Endothelial cell (in vitro differentiated cells): ENCODE results near the gene NOMO2. TPM values are rescaled to one million over a fixed set of nuclear protein-coding genes. Genes with fewer than 3 reads are reported as not detected.
"Not testable (repeated sequence)": the region's sequence is repeated elsewhere in the genome, so short reads cannot be mapped to it uniquely, and the experiment has no call there.

Experiments used
- DNase-seq: peaks from one replicate; pipeline ENCODE4 v3.0.0; 2021; ENCODE audit warnings: low spot score
- H3K27ac Mint-ChIP-seq: one replicate; pipeline ENCODE4 v1.8.0; 2021; ENCODE audit warnings: mixed read lengths, inconsistent platforms; ENCODE audit not compliant: unreplicated experiment
- H3K27me3 Mint-ChIP-seq: one replicate; pipeline ENCODE4 v1.8.0; 2021; ENCODE audit warnings: mild to moderate bottlenecking, moderate library complexity, mixed read lengths, inconsistent platforms; ENCODE audit not compliant: unreplicated experiment
- H3K36me3 Mint-ChIP-seq: one replicate; pipeline ENCODE4 v1.8.0; 2021; ENCODE audit warnings: mild to moderate bottlenecking, low read depth, mixed read lengths, inconsistent platforms; ENCODE audit not compliant: unreplicated experiment
- H3K4me1 Mint-ChIP-seq: one replicate; pipeline ENCODE4 v1.8.0; 2021; ENCODE audit warnings: mild to moderate bottlenecking, mixed read lengths, inconsistent platforms; ENCODE audit not compliant: unreplicated experiment
- H3K4me3 Mint-ChIP-seq: one replicate; pipeline ENCODE4 v1.8.0; 2021; ENCODE audit warnings: mild to moderate bottlenecking, mixed read lengths, inconsistent platforms; ENCODE audit not compliant: unreplicated experiment
- H3K9me3 Mint-ChIP-seq: one replicate; pipeline ENCODE4 v1.8.0; 2021; ENCODE audit warnings: mixed read lengths, inconsistent platforms; ENCODE audit not compliant: unreplicated experiment
- total RNA-seq: library from RNA; stranded (reverse); fragmentation: NEBNext Ultra II Directional; extraction: Animal tissue kit (Norgen Biotek cat#: 25700); gene quantifications from one replicate; pipeline ENCODE4 v1.2.1, GENCODE V29; 2021; ENCODE audit not compliant: unreplicated experiment

The NOMO2 gene
- total RNA-seq, 1 donor from 2014 or later = 109 TPM

DNA sequence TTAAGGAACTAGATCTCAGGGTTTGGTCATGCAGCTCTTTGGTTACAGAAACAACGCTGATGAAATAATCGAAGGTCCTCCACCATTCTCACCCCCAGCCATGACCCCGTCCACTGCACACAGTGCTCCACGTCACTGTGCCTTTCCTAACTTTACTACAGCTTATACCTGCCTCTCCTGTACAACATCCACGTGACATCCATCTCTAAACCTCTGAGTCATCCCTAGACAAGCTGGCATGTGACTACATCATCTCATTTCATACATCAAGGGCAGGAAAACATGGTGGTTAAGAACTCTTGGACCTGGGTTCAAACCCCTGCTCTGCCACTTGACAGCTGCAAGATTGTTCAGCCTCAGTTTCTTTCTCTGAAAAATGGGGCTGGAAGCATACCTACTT, 64.9 kb downstream of the NOMO2 start:
- not testable (repeated sequence) for H3K27ac Mint-ChIP-seq, DNase-seq, H3K4me3 Mint-ChIP-seq, H3K9me3 Mint-ChIP-seq, H3K36me3 Mint-ChIP-seq, H3K4me1 Mint-ChIP-seq, H3K27me3 Mint-ChIP-seq

DNA sequence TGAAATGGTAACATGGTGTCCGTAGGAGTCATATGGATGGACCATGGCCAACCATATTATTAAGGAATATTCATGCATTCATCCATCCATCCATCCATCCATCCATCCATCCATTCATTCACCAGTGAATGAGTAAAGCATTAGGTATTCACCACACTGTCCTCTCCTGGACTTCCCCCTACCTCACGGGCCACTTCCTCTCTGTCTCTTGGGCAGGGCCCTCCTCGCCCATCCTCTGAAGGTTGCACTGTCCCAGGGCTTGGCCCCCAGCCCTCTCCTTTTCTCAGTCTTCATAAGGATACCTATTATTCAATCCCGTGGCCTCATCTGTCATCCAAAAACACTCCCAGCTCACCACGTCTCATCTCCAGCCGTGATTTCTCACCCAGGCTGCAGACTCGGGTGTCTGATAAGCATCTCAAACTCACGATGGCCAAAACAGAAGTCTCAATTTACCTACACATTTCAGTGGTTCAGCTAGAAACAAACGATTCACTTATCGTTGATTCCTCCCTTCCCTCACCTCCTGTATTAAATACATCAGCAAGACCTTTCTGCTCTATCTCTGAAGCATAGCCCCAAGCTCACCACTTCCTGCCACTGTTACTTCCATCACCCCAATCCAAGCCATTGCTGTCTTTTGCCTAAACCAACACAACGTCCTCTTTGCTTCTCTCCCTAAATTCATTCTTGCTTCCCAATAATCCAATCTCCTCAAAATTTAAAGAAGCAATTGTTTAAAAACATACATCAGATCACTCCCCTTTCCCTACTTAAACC, 69.6 kb downstream of the NOMO2 start:
- H3K9me3 Mint-ChIP-seq, H3K27me3 Mint-ChIP-seq, DNase-seq, H3K4me1 Mint-ChIP-seq, H3K4me3 Mint-ChIP-seq, H3K36me3 Mint-ChIP-seq, H3K27ac Mint-ChIP-seq: not testable (repeated sequence)

DNA sequence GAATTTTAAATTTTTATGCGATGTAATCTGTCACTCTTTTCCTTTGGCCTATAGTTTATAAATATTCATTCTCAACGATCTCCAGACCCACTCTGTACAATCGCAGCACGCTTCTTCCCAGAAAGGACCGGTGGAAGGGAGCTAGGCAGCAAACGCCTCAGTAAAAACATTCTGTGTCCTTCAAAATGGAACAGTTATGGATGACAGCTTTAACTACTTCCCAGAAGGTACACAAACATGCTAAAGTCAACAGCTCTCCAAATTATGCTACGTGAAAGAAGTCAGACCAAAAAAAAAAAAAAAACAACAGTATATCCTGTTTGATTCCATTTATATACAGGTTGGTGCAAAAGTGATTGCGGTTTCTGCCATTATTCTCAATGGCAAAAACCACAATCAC, 125.9 kb downstream of the NOMO2 start:
- H3K4me1 Mint-ChIP-seq, DNase-seq, H3K27ac Mint-ChIP-seq, H3K36me3 Mint-ChIP-seq, H3K9me3 Mint-ChIP-seq, H3K27me3 Mint-ChIP-seq, H3K4me3 Mint-ChIP-seq: not testable (repeated sequence)

DNA sequence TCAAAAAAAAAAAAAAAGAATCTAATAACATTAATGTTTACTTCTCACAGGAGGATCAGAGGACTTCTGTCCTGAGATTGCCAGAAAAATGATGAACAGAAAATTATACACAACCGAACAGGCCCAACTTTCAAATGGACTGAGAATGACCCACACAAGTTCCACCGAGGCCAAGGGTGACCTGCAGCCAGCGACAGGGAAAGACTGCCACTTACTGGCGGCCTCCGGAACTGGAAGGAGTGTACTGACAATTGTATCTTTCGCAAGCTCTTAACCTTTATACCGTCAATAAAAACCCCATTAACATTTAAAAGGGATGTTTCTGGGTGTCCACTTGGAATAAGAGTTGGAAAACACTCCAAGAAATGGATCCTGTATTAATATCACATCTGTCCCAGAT, 146.1 kb downstream of the NOMO2 start:
- H3K9me3 Mint-ChIP-seq, DNase-seq, H3K27me3 Mint-ChIP-seq, H3K4me3 Mint-ChIP-seq, H3K36me3 Mint-ChIP-seq, H3K4me1 Mint-ChIP-seq, H3K27ac Mint-ChIP-seq: not testable (repeated sequence)

DNA sequence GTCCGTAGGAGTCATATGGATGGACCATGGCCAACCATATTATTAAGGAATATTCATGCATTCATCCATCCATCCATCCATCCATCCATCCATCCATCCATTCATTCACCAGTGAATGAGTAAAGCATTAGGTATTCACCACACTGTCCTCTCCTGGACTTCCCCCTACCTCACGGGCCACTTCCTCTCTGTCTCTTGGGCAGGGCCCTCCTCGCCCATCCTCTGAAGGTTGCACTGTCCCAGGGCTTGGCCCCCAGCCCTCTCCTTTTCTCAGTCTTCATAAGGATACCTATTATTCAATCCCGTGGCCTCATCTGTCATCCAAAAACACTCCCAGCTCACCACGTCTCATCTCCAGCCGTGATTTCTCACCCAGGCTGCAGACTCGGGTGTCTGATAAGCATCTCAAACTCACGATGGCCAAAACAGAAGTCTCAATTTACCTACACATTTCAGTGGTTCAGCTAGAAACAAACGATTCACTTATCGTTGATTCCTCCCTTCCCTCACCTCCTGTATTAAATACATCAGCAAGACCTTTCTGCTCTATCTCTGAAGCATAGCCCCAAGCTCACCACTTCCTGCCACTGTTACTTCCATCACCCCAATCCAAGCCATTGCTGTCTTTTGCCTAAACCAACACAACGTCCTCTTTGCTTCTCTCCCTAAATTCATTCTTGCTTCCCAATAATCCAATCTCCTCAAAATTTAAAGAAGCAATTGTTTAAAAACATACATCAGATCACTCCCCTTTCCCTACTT, 152.2 kb downstream of the NOMO2 start:
- not testable (repeated sequence) for H3K36me3 Mint-ChIP-seq, H3K4me1 Mint-ChIP-seq, H3K27me3 Mint-ChIP-seq, H3K4me3 Mint-ChIP-seq, DNase-seq, H3K27ac Mint-ChIP-seq, H3K9me3 Mint-ChIP-seq

DNA sequence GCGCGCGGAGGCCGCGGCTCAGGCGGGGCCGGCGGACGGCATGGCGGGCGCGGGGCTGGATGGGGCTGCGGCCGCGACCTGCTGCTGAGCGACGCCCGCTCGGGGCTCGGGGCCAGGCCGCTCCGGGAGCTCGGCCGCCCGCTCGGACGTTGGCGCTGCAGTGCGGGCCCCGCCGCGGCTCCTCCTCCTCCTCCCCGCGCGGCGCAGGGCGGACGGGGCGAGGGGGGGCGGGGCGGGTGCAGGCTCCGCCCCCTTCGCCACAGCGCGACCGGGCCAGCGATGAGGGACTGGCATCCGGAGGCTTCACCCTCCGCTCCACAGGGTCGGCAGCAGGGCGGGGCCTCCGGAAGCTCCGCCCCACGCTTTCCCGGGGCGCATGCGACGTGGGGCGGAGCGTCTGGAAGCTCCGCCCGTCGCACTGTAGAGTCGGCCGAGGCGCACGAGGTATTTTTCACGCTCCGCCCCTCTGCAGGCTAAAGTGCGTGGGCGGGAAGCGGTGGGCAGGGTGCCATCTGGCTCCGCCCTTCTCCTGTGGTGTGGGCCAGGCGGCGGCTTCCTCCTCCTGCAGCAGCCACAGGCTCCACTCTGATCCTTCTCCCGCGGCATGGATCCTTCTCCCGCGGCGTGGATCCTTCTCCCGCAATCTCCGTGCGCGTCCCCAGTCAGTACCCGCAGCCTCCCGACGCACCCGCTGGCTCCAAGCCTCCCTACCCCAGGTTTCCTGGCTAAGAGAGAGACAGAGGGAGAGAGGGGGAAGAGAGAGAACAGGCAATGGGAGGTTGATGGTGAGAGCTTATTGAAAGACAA, 159.8 kb downstream of the NOMO2 start:
- DNase-seq, H3K4me3 Mint-ChIP-seq, H3K9me3 Mint-ChIP-seq, H3K27ac Mint-ChIP-seq, H3K36me3 Mint-ChIP-seq, H3K4me1 Mint-ChIP-seq, H3K27me3 Mint-ChIP-seq: not testable (repeated sequence)

DNA sequence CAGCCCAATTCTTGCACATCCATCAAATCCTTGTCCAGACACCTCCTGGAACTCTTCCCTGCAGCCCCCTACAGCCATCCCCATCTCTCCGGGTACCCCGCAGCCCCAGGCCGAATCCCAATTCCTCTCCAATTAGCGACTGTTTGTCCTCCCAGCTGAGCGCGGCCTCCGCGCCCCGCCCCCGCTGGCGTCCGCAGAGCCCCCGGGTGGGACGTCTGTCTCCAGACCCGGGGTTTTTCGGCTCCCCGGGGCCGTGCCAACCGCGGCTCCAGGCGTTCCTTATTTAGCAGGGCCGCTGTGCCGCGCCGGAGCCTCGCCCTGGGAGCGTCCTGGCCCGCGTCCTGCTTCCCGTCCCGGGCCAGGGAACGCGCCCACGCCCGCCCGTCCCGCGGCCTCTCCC, 160.7 kb downstream of the NOMO2 start:
- not testable (repeated sequence) for H3K4me1 Mint-ChIP-seq, H3K9me3 Mint-ChIP-seq, H3K27me3 Mint-ChIP-seq, H3K27ac Mint-ChIP-seq, H3K36me3 Mint-ChIP-seq, H3K4me3 Mint-ChIP-seq
- DNase-seq = peak; percentile 26

DNA sequence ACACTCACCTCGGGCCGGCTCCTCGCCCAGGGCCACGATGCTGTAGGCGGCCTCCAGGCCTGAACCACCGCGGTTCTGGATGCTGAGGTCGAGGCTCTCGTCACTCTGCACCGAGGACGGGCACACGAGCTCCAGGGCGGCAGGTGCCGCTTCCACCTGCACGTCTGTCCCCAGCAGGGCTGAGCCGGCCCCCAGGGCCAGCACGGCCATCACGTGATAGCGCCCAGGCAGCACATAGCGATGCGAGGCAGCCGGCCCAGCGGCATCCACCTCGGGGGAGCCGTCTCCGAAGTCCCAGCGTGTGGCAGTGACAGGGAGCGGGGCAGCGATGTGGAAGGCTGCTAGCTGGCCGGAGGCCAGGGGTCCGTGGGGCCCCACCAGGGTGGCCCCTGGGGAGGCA, 167.5 kb downstream of the NOMO2 start:
- not testable (repeated sequence) for H3K9me3 Mint-ChIP-seq, H3K4me1 Mint-ChIP-seq, DNase-seq, H3K36me3 Mint-ChIP-seq, H3K27me3 Mint-ChIP-seq, H3K4me3 Mint-ChIP-seq, H3K27ac Mint-ChIP-seq

DNA sequence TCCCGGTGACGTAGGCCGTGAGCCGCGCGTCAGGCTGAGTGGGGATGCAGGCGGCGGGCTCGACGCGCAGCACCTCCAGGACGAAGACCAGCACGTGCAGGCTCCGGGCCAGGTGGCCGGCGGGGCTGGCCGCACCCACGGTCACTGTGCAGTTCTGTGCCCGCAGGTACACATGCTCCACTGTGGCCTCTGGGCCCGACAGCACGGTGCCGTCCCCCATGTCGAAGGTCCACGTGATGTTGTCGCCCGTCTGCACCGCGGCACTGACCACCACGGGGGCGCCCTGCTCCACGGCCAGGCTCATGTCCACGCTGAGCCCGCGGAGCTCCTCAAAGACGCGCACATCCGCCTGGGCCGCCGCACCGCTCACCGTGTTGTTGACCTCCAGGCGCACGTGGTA, 174.1 kb downstream of the NOMO2 start:
- H3K36me3 Mint-ChIP-seq, H3K4me3 Mint-ChIP-seq, H3K27me3 Mint-ChIP-seq, DNase-seq, H3K9me3 Mint-ChIP-seq, H3K4me1 Mint-ChIP-seq, H3K27ac Mint-ChIP-seq: not testable (repeated sequence)

DNA sequence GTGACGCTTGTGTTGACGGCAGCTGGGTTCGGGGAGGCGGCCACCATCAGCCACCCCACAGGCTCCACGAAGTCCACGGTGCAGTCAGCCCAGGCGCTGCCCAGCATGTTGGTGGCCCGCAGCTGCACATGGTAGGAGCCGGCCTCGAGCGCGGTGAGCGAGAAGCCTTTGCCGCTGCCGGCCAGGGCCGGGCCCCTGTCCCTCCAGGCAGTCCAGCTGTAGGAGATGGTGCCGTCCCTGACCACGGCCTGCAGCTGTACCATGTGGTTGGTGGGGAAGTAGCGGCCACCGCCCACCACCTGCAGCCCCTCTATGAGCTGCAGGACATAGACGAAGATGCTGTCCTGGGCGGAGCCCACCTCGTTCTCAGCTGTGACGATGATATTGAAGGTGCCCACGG, 175.4 kb downstream of the NOMO2 start:
- H3K27me3 Mint-ChIP-seq, H3K4me1 Mint-ChIP-seq, H3K36me3 Mint-ChIP-seq, DNase-seq, H3K9me3 Mint-ChIP-seq, H3K4me3 Mint-ChIP-seq, H3K27ac Mint-ChIP-seq: not testable (repeated sequence)

DNA sequence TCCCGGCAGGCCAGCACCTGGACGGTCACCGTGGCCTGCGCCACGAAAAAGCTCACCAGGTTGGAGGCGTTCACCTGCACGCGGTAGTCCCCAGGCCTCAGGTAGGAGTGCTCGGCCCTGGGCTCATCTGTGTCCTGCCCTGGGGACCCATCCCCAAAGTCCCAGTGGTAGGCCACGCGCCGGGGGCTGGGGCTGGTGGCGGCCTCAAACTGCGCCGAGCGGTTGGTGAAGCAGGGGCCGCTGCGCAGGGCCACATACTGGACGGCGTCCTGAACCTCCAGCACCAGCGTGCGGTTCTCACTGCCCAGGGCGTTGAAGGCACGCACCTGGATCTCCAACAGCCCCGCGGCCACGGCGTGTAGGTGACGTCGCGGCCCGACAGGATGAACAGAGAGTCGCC, 176.6 kb downstream of the NOMO2 start:
- H3K9me3 Mint-ChIP-seq, DNase-seq, H3K27ac Mint-ChIP-seq: not testable (repeated sequence)

DNA sequence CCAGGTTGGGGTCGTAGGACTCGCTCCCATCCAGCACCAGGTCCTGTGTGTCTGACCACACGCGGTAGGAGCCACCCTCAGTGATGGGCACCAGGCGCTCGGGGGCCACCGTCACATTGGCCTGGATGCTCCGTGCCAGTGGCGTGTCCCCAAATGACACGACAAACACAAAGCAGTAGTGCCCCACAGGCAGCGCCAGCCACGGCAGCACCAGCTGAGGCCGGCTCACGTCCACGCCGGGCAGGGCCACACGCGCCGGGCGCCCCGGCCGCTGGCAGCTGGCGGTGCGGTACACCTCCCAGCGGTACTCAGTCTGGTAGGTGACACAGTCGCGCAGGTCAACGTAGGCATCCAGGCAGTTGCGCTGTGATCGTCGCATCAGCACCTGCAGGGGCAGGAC, 177.0 kb downstream of the NOMO2 start:
- not testable (repeated sequence) for H3K4me3 Mint-ChIP-seq, DNase-seq, H3K27ac Mint-ChIP-seq, H3K9me3 Mint-ChIP-seq, H3K27me3 Mint-ChIP-seq, H3K36me3 Mint-ChIP-seq, H3K4me1 Mint-ChIP-seq

More for the DNA sequence above, 176.6 kb downstream of the NOMO2 start:
- not testable (repeated sequence) for H3K36me3 Mint-ChIP-seq, H3K27me3 Mint-ChIP-seq, H3K4me1 Mint-ChIP-seq, H3K4me3 Mint-ChIP-seq
